ENCODE measurements around the gene SPATA33.
"Not testable (repeated sequence)": the region's sequence is repeated elsewhere in the genome, so short reads cannot be mapped to it uniquely, and the experiment has no call there.

Gene SPATA33

GRCh38 chr16:89695086-89695874, 37.6 kb downstream of the SPATA33 start:
- DNase-seq: no peak

GRCh38 chr16:89695875-89696669, 38.4 kb downstream of the SPATA33 start:
- DNase-seq: no peak

- DNase-seq: no peak
Observed at GRCh38 chr16:89696670-89697128, 39.1 kb downstream of the SPATA33 start.

GRCh38 chr16:89697161-89697615, 39.6 kb downstream of the SPATA33 start:
- no peak for DNase-seq

- DNase-seq: no peak
Observed at GRCh38 chr16:89697616-89698331, 40.1 kb downstream of the SPATA33 start.

GRCh38 chr16:89698717-89699116, 41.1 kb downstream of the SPATA33 start:
- not testable (repeated sequence) for DNase-seq

GRCh38 chr16:89699629-89700099, 42.0 kb downstream of the SPATA33 start:
- DNase-seq: not testable (repeated sequence)

GRCh38 chr16:89700100-89700648, 42.5 kb downstream of the SPATA33 start:
- peak; percentile 77 to 92 for DNase-seq

- DNase-seq: peak in 1 of 2 experiments; percentile 35
Observed at GRCh38 chr16:89700649-89701424, 43.2 kb downstream of the SPATA33 start.

- peak; percentile 21 to 80 for DNase-seq
Observed at GRCh38 chr16:89701425-89702406, 44.1 kb downstream of the SPATA33 start, which contains the start of gene SPATA2L. Gene SPATA2L, minus strand, starts transcription at chr16:89701705. Its CDS starts 473 bp downstream, at chr16:89701232.

- no peak for DNase-seq
Observed at GRCh38 chr16:89704281-89704680, 46.6 kb downstream of the SPATA33 start.

- DNase-seq: no peak
Observed at GRCh38 chr16:89705006-89705405, 47.4 kb downstream of the SPATA33 start.

GRCh38 chr16:89706518-89707260, 49.1 kb downstream of the SPATA33 start:
- no peak for DNase-seq

GRCh38 chr16:89707695-89708094, 50.1 kb downstream of the SPATA33 start:
- no peak for DNase-seq

GRCh38 chr16:89708481-89708931, 50.9 kb downstream of the SPATA33 start:
- DNase-seq: no peak

- no peak for DNase-seq
Observed at GRCh38 chr16:89709166-89709565, 51.5 kb downstream of the SPATA33 start.

GRCh38 chr16:89709716-89710432, 52.2 kb downstream of the SPATA33 start:
- DNase-seq: no peak

- DNase-seq: no peak
Observed at GRCh38 chr16:89710709-89711564, 53.3 kb downstream of the SPATA33 start.

All from NCI-H446 (cell line).